ENCODE data around the gene PDE6D. TPM values are rescaled to one million over a fixed set of nuclear protein-coding genes. Genes with fewer than 3 reads are reported as not detected.
A peak's percentile ranks its signal among the peaks of the same experiment; 100 is the strongest.

The PDE6D gene
- total and polyA plus RNA-seq, 2 of the 13 experiments (the other 11 are each of a cell fraction or from before 2014, with no cell fraction given): 14.1 to 23.2 TPM

- TF ChIP-seq ZNF280D (CRISPR knock-in tag; IDR thresholded peaks at IDR 0.05) (peak; percentile 82), ARID5B (CRISPR knock-in tag; IDR thresholded peaks at IDR 0.05) (peak; percentile 59), NCOR1 (IDR thresholded peaks at IDR 0.05; ENCODE audit: borderline replicate concordance, low read length) (no peak), GTF2F1 (IDR thresholded peaks at IDR 0.05; ENCODE audit: low read length) (no peak), ASH2L (IDR thresholded peaks at IDR 0.05; ENCODE audit: insufficient read length, low read depth, low read length) (no peak), SOX6 (IDR thresholded peaks at IDR 0.05) (no peak), SOX6 (CRISPR knock-in tag; IDR thresholded peaks at IDR 0.05) (peak; percentile 82), ZNF569 (CRISPR knock-in tag; IDR thresholded peaks at IDR 0.05; ENCODE audit: borderline replicate concordance) (no peak), ZNF337 (CRISPR knock-in tag; IDR thresholded peaks at IDR 0.05; ENCODE audit: borderline replicate concordance, low read depth) (peak; percentile 74; the same call in 1 of the 2 replicates), TFDP1 (CRISPR knock-in tag; IDR thresholded peaks at IDR 0.05; ENCODE audit: borderline replicate concordance) (peak; percentile 95), ZNF143 (CRISPR knock-in tag; IDR thresholded peaks at IDR 0.05) (peak; percentile 63; the same call in 1 of the 2 replicates), NFE2L2 (IDR thresholded peaks at IDR 0.05; ENCODE audit: low read length) (no peak), CENPBD1 (CRISPR knock-in tag; IDR thresholded peaks at IDR 0.05; ENCODE audit: borderline replicate concordance, low read depth) (no peak), ZNF788 (CRISPR knock-in tag; IDR thresholded peaks at IDR 0.05; ENCODE audit: borderline replicate concordance) (peak; percentile 93; the same call in 1 of the 2 replicates), ZNF136 (CRISPR knock-in tag; IDR thresholded peaks at IDR 0.05; ENCODE audit: low read depth) (no peak), CC2D1A (CRISPR knock-in tag; IDR thresholded peaks at IDR 0.05) (no peak), SP140L (CRISPR knock-in tag; IDR thresholded peaks at IDR 0.05; ENCODE audit: borderline replicate concordance) (no peak), ZNF597 (CRISPR knock-in tag; IDR thresholded peaks at IDR 0.05) (no peak), KLF15 (CRISPR knock-in tag; IDR thresholded peaks at IDR 0.05; ENCODE audit: borderline replicate concordance) (no peak), DR1 (CRISPR knock-in tag; IDR thresholded peaks at IDR 0.05) (peak; percentile 31; the same call in 1 of the 2 replicates)
Observed at GRCh38 chr2:231687133-231687852, 93.8 kb downstream of the PDE6D start (continued).
